Stimulated activated CD8-positive, alpha-beta memory T cell treated with anti-CD3 and anti-CD28 coated beads, Interleukin-7, amount 100 ng/mL, for 4 hours (primary cell): ENCODE data around the gene TYROBP.
"Not testable (repeated sequence)": the region's sequence is repeated elsewhere in the genome, so short reads cannot be mapped to it uniquely, and the experiment has no call there.

Source experiments
- DNase-seq, 2 donors: peaks; one replicate each; pipeline ENCODE4 v3.0.0-alpha.2; 2020; ENCODE audit warnings: low read depth in 2 of 2

Gene TYROBP

GRCh38 chr19:35908010-35908441 lies at the start of gene TYROBP:
Gene TYROBP (minus strand): TSS chr19:35908295. CDS start chr19:35908228, 67 bp downstream.
- no peak for DNase-seq

- DNase-seq: not testable (repeated sequence)
These were observed 49.3 kb upstream of the TYROBP start for GRCh38 chr19:35957411-35957810.

- DNase-seq: no peak
These were observed 48.0 kb upstream of the TYROBP start for GRCh38 chr19:35955881-35956634.

DNA sequence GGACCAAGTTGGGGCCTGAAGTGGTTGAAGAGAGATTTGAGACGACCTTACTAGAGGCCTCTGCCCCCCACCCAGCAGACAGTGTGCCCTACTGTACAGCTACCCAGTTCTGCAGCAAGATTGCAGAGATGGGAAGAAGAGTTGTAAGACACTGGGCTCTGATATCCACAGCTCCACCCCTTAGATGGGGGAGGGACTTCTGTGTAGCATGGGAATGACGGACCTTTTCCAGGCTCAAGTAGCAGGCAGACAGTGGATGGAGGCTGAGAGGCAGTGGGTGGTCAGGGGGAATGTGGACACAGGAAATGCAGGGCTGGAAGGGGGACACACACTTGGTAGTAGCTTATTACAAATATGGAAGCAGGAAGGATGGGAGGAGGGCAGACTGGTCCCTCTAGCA lies 41.0 kb upstream of the TYROBP start:
- no peak for DNase-seq

- DNase-seq: no peak
These were observed 38.1 kb upstream of the TYROBP start for GRCh38 chr19:35946203-35946602.

DNA sequence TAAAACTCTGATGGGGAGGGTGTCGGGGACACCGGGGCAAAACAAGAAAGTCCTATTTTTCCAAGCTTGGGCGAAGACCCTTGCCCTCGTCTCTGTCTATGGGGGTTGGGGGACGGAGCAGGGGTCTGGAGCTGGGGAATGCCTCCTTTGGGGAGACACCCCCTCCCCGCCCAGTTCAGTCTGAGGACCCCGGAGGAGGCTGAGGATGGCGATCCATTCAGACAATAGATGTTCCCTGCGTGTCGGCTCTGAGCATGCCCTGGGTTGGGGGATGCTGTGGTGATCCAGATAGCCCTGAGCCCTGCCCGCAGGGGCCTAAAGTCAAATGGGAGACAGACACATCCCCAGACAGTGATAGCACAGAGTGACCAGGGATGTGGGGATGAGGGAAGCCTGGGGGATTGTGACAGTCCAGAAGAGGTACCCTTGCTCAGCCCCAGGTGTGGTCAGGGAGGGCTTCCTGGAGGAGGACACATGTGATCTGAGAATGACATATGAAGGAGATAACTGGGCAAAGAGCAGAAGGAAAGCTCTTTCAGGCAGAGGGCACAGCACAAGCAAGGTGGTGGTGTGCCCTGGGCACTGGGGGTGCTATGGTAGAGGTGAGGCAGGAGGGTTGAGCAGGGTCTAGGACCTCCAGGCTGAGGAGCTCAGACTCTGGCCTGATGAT lies 37.2 kb upstream of the TYROBP start:
- no peak for DNase-seq

- no peak for DNase-seq
These were observed 36.5 kb upstream of the TYROBP start for GRCh38 chr19:35944556-35944955.

- DNase-seq: no peak
These were observed 35.5 kb upstream of the TYROBP start for GRCh38 chr19:35943321-35944301.

DNA sequence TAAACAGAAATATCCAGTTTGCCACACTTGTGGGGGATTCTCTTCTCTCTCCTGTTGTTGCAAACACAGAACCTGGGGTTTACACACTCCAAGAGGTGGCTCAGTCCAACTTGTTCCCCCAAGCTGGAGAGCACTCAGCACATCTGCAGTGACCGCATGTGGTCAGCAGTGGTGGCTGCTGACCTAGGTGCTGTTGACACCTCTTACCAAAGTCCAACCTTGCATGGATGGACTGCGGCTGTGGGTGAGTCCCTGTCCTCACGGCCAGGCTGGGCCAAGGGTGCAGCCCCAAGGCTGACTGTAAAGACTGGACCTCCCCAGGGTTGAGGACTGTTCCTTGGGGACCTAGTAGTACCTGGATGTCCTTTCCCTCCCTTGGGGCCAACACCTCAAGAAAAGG lies 34.1 kb upstream of the TYROBP start:
- no peak for DNase-seq

- no peak for DNase-seq
These were observed 32.7 kb upstream of the TYROBP start for GRCh38 chr19:35940839-35941238.

DNA sequence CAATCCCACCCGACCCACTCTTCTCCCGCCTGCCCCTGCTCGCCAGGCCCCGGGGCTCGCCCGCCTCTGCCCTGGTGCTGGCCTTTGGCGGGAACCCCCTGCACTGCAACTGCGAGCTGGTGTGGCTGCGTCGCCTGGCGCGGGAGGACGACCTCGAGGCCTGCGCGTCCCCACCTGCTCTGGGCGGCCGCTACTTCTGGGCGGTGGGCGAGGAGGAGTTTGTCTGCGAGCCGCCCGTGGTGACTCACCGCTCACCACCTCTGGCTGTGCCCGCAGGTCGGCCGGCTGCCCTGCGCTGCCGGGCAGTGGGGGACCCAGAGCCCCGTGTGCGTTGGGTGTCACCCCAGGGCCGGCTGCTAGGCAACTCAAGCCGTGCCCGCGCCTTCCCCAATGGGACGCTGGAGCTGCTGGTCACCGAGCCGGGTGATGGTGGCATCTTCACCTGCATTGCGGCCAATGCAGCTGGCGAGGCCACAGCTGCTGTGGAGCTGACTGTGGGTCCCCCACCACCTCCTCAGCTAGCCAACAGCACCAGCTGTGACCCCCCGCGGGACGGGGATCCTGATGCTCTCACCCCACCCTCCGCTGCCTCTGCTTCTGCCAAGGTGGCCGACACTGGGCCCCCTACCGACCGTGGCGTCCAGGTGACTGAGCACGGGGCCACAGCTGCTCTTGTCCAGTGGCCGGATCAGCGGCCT lies 32.1 kb upstream of the TYROBP start:
- no peak for DNase-seq

GRCh38 chr19:35939307-35940077 lies 31.4 kb upstream of the TYROBP start:
- DNase-seq: no peak

GRCh38 chr19:35938282-35939224 lies 30.5 kb upstream of the TYROBP start:
- DNase-seq: no peak

DNA sequence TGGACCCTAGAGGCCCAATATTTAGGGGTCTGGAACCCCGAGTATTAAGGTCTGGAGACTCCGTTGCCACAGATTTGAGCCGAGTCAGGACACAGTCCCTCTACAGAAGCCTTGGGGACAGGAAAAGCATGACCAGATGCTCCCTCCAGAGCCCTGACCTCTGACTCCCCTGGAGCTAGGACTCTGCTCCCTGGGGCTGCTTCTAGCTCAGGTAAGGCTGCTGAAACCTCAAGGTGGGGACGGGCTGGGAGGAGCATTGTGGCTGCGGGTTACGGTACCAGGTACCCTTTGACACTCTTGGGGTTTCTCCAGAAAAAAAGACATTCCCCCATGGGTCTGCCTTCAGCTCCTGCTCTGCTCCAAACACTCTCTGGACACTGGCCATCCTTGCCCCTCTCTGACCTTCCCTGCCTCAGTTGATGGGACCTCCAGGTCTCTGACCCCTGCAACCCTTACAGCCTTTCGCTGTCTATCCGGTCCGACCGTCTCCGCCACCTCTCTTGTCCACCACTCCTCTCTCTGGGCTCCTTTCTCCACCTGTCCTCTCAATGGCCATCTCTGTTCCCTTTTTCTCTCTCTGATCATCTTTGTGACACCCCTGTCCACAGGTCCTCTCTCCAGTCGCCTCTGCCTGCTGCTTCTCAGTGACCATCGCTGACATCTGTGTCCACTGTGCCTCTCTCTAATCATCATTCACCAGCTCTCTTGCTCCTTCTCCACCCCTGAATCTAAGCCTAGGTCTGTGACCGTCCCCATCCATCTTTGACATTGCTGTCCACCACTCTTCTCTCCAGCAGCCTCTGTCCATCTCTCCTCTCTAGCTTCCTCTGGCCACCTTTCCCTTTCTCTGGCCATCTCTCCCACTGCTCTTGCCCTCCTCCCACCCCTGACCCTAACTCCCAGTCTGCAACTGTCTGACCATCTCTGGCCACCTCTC lies 29.5 kb upstream of the TYROBP start:
- DNase-seq: no peak

DNA sequence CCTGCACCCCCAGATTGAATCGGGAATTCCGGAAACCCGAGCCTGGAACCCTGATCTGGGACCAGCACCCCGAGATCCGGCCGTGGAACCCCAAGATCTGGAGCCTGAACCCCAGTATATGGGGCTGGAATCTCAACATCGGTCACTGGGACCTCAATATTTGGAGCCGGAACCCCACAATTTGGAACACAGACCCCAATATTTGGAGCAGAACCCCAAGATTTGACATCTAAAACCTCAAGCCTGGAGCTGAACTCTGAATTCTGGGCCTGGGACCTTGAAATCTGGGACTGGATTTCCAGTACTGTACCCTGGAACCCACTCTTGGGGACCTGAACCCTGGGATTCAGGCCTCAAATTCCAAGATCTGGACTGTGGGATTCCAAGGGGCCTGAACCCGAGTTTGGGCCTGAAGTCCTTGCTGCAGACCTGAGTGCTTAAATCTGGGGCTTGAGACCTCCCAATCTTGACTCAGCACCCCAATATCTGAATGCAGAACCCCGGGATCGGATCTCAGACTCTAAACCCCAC lies 28.7 kb upstream of the TYROBP start:
- DNase-seq: no peak

DNA sequence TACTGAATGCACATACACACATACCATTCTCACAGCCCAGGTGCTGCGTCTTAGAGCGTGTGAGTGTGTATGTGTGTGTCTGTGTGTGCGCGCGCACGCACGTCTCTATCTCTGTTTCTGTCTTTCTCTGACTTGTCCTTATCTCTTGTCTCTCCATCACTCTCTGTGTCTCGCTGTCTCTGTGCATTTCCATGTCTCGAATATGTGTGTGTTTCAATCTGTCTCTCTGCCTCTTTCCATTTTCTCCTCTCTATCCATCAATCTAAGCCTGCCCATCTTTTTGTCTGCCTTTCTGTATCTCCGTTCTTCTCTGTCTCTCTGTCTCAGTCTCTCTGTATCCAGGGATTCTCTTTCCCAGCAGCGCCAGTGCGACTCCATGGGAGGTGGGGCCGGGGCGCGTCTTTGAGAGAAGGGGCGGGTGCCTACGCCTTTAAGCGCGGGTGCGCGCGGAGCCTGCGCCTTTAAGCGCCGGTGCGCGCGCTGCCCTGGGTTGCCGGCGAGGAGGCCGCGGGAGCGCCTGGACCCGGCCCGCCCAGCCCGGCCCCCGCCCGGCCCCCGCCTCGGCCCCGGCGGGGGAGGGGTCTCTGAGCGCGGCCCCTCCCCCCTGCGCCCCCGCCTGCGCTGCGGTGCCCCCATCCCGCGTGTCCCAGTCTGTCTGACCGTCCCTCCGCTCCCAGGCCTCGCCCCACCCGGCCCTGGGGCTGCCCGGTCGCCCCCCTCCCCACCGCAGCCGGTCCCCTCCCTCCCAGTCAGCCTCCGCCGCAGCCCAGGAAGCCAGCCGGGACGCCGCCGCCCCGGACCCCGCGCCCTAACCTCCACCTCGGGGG lies 28.0 kb upstream of the TYROBP start, which contains the start of gene LRFN3:
TSS of gene LRFN3 (plus strand) at position 464 of the 827 bp plus-strand sequence. CDS start 3,052 bp downstream, outside the sequence.
- peak in 1 of 2 donors; percentile 49 for DNase-seq

DNA sequence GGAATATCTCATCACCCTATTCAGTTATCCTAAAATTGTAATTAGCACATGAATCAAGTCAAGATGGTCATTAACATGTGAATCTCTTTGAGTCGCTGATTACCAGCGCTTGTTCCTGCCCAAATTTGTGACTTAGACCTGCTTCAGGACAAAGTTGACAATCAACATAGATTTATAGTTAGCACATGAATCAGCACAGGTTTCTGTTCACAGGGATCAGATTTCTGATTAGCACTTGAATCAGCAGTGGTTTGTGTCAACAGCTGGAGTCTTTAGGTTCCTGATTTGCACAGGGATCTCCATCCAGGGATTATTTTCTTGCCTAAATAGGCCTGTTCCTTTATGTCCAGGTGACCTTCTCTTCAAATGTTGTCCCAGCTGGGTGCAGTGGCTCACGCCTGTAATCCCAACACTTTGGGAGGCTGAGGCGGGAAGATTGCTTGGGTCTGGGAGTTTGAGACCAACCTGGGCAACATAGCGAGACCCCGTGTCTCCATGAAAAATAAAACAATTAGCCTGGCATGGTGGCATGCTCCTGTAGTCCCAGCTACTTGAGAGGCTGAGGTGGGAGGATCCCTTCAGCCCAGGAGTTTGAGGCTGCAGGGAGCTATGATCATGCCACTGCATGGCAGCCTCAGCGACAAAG lies 24.3 kb upstream of the TYROBP start:
- no peak for DNase-seq
